SKM-1 treated with dmso at 0.1 percent for 144 hours (cell line): ENCODE data around the gene GPR17.

ENCODE experiments used
- DNase-seq: peaks from one replicate; lab custom pipeline; 2025; ENCODE audit not compliant: unreplicated experiment; lab: John Stamatoyannopoulos, UW

The GPR17 gene, protein sequence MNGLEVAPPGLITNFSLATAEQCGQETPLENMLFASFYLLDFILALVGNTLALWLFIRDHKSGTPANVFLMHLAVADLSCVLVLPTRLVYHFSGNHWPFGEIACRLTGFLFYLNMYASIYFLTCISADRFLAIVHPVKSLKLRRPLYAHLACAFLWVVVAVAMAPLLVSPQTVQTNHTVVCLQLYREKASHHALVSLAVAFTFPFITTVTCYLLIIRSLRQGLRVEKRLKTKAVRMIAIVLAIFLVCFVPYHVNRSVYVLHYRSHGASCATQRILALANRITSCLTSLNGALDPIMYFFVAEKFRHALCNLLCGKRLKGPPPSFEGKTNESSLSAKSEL

DNA sequence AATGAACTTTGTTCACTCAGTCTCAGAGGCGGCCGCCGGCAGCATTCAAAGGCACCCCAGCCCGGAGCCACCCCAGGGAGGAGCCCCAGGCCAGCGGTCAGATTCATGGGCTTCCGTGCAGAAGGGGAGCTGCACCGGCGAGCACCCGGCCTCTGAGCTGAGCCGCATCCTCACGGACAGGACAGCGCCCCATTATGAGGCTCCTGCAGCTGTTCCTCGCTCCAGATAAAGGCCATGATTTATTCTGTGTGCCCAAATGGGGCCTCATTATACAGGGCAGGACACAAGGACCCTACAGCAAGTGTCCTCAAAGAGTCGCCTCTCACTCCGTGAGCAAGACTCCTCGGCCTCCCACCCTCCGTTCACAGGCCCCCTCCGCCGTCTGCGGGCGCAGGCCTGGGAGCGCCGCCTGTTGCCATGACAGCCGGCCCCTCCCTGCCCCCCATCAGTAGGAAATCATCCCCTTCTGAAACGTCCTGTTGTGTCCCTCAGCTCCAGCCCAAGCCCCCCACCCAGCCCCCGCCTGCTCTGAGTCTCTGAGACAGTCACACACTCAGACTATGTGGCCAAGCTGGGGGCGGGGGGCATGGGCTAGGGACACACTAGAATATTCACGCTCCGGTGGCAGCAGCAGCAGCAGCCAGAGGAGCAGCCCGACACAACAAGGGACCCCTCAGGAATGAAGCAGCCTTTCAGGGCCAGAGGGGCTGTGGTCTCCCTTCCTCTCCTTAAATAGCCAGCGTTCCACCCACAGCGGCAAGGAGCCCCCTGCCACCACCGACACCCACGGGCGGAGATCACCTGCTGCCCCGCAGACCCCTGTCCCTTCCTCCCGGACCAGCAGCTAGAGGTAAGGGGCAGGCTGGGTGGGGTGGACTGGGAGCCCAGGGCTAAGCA, at the start of gene GPR17:
Gene GPR17 (plus strand): TSS at position 759 of the 897 bp plus-strand sequence. CDS start 4,583 bp downstream, outside the sequence.
- no peak for DNase-seq

DNA sequence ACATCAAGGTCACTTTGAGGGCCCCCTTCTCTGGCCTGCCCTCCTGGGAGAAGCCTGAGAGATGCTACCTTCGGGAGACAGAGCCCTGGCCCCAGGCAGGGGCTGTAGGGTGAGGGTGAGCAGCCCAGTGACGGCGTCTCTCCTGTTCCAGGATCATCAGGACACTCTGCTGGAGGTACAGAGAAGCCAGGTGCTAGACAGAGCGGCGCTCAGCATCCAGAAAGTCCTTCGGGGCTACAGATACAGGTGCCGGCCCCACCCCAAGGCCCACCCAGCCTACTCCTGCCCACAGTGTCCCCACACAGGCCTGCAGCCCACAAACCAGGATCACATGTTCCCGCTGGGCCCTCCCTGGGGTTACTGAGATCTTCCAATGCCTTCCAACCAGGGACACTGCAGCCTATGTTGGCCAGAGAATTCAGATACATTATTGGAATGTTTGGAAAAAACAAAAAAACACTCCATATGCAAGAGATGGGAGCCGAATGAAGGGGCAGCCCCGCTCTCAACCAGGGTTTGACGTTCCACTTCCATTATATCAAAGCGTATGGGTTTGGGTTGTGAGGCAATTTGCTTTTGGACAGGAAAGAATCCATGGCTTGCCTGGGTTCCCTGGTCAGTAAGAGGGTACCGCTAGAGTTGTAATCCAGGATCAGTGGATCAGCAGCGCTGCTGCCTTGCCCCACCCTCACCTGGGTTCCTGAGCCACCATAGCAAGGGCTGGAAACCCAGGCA, 49.5 kb upstream of the GPR17 start:
- DNase-seq, result no peak

DNA sequence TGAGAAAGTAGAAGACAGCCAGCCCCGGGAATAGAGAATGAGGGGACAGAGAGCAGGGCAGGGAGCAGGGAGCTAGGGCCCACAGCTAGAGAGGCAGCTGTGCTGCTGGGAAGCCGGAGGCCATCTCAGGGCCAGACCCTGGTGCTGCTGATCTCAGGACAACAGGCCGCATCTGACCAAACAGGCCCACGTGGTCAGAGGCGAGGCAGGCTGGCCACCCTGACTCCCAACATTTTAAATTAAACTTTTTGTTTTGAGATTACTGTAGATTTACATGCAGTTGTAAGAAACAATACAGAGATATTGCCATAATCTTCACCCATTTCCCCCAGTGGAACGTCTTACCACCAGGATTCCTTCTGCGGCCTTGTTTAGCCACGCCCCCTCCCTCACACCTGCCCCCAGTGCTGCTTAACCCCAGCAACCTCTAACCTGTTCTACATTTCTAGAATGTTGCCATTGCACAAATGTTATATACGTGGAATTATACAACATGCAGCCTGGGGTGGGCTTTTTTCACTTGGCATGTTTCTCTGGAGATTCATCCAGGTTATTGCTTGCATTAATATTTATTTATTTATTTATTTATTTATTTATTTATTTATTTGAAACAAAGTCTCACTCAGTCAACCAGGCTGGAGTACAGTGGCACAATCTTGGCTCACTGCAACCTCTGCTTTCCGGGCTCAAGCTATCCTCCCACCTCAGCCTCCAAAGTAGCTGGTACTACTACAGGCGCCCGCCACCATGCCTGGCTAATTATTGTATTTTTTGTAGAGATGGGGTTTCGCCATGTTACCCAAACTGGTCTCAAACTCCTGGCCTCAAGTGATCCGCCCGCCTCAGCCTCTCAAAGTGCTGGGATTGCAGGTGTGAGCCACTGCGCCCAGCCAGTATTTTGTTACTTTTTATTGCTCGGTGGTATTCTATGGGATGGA, 48.6 kb upstream of the GPR17 start:
- no peak for DNase-seq

DNA sequence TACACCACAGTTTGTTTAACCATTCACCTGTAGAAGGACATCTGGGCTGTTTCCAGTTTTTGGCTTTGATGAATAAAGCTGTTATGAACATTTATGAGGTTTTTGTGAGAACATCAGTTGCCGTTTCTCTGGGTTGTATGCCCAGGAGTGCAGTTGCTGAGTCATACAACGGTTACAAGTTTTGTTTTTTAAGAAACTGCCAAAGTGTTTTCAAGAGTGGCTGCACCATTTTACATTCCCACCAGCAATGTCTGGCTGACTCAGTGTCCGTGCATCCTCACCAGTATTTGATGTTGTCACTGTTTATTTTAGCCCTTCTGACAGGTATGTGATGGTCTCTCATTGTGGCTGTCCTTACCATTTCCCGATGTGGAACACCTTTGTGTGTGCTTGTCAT, 48.0 kb upstream of the GPR17 start:
- DNase-seq, result no peak

DNA sequence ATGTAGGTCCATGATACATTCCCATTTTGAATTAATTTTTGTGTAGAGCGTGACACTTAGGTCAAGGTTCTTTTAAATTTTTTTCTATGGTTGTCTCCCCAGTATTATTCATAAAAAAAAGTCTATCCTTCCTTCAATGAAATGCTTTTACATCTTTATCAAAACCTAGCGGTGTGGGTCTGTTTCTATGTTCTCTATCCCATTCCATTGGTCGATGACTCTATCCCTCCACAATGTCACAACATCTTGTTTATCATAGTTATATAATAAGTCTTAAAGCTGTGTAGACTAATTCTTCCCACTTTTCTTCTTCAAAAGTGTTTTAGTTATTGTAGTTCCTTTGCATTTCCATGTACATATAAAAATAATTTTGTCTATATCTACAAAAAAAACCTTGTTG, 47.2 kb upstream of the GPR17 start:
- no peak for DNase-seq

DNA sequence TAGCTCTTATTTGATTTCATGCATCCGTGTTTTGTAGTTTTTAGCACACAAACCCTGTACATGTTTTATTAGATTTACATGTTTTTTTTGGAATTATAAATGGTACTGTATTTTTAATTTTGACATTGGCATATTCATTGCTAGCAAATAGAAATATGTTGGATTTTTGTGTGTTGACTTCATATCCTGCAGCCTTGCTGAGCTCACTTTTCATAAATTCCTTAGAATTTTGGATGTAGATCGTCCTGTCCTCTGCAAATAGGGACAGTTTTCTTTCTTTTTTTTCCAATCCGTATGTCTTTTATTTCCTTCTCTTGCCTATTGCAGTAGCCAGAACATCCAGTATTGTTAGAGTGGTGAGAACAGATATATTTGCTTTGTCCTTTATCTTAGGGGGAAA, 46.7 kb upstream of the GPR17 start:
- no peak for DNase-seq

DNA sequence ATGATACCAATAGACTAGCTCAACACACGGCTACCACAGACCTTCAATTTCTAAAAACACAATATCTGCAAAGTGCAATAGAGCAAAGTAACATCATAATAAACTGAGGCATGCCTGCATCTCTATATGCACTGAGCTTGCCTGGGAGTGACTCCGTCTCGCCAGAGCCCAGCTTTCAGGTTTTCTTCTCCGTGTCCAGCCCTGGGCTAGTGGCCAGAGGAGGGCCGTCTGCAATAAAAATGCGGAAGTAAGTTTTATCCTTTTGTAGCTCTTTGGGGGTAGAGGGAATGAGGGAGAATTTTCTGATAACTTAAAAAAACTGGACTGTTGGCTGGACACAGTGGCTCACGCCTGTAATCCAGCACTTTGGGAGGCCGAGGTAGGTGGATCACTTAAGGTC, 41.0 kb upstream of the GPR17 start:
- DNase-seq, result no peak

DNA sequence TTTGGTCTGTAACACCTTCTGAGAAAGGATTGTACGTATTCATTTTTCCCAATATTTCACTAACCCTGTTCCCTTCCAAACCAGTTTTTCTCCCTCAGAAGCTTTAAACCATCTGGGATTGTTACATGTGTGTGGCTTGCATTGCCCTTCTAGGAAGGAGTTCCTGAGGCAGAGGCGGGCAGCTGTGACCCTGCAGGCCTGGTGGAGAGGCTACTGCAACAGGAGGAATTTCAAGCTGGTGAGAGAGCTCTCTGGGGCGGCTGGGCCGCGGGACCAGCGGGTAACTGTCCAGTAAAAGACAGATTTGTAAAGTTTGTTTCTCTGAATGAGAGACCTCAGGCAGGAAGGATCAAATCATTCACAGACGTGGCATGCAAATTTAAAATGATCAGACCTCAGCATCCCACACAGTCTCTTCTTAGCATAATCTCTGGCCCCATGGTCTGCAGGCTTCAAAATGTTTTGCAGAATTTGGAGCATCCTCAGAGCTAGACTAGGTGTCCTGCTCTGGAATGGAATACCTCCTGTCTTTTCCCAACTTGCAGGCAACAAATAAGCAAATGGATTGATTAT, 40.2 kb upstream of the GPR17 start:
- no peak for DNase-seq

DNA sequence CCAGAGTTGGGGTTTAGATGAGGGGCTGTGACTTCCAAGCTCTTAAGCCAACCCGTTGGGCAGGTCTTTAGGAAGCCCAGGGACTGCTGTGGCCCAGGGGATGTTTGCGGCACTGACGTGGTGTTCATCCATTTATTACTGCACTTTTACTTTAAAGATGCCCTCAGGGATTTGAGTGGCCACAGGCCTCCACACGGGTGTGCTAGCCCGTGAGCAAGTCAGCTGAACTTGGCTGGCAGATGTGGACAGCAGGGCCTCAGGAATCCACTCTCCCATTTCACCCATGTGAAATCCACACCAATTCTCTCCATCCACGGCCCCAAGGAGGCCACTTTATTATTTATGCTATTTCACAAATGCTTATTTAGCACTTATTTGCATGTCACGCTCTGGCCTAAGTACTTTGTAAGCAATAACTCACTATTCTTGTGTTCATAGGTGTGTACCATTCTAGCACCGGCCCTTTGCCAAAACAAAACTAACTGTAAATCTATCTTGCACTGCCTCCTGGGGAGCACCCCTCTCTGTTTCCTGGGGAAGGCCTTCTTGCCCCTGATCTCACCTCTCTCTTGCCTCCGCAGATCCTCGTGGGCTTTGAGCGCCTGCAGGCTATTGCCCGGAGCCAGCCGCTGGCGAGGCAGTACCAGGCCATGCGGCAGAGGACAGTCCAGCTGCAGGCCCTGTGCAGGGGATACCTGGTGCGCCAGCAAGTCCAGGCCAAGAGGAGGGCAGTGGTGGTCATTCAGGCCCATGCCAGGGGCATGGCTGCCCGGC, 39.1 kb upstream of the GPR17 start:
- no peak for DNase-seq

DNA sequence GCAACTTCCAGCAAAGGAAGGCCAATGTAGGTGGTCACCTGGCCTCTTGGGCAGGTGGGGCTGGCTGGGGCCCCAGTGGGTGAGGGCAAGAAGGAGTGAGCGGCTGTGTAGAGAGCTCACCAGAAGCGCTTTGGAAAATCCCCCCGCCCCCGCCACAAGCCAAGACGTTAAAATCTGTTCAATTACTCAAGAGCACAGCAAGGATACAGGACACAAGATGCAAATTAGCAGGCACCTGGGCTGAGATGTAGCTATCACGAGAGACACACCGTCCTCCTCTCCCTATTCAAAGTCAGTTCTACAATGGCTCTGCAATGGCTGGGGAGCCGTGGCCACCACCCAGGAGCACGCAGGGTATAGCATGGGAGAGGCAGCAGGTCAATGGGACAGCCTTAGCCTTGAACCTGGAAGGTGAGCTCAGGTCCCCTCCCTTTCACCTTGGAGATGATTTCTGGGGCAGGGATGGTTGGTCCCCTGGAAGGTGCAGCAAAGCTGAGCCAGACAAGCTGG, 38.5 kb upstream of the GPR17 start:
- DNase-seq, result no peak

DNA sequence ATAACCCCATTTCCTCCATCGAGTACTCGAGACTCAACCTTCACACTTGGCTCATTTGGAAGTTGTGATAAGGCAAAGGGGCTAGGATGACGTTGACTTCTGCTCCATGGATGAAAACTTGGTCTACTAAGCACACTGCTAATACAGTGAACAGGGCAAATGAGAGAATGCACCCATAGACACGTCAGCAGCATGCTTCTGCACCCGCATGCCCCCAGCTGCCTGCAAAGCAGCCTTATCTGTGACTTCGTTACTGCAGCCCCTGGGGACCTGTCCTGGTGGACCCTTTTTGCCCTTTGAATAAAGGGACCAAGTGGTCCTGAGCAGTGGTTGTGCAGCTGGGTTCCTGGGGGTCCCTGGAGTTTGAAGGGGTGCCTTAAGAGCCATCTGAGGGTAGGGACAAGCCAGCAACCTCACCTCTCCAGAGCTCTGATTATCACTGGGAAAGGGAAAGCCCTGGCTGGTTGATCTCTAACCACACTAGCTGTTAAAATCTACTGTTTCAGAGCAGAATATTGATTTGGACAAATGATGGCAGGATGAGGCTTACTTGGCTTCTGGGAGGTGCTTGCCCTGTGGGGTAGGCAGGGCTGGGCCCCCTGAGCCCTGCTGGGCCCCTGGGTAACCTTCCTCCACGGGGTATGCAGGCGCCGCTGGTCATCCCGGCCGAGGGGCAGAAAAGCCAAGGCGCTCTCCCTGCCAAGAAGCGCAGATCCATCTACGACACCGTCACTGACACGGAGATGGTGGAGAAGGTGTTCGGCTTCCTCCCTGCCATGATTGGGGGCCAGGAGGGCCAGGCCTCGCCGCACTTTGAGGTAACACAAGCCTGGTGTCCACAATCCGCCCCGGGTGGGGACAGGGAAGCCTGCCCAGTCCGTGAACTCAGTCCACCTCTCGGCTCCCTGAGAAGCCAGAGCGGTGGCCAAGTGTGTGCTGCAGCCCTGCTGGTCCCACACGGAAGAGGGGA, 37.6 kb upstream of the GPR17 start:
- no peak for DNase-seq

DNA sequence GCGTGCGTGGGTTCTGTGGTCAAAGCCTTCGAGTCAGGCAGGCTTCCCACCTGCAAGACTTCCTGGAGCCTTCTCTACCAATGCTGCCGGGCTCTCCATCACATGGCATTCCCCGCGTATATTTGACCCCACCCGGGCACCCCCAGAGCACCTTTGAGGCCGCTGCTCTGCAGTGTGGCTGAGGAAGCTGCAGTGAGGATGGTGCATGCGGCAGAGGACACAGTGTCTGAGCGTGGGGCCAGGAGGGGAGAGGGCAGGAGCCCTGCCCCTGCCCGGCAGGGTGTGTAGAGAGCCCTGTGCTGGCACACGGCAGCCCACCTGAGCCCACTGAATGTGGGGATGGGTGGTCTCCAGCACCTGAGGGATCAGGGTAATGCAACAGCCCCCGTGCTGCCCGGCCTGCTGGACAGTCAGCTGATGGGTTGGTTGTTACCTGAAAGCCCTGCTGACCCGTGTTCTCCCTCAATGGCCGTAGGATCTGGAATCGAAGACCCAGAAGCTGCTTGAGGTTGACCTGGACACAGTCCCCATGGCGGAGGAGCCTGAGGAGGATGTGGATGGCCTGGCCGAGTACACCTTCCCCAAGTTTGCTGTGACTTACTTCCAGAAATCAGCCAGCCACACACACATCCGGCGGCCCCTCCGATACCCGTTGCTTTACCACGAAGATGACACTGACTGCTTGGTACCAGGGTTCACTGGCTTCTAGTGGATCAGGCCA, 36.8 kb upstream of the GPR17 start:
- DNase-seq, result no peak

DNA sequence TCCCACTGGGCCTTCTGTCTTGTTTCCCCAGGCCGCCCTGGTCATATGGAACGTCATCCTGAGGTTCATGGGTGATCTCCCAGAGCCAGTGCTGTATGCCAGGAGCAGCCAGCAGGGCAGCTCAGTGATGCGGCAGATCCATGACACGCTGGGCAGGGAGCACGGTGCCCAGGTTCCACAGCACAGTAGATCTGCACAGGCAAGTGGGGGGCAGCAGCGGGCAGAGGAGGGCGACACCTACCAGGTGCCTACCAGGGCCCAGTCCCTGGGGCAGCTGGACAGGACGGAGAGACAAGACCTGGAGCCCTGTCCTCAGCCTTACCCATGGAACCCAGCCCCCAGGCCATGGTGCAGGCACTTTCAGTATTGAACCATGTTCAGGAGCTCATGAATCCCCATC, 36.1 kb upstream of the GPR17 start:
- DNase-seq, result no peak

DNA sequence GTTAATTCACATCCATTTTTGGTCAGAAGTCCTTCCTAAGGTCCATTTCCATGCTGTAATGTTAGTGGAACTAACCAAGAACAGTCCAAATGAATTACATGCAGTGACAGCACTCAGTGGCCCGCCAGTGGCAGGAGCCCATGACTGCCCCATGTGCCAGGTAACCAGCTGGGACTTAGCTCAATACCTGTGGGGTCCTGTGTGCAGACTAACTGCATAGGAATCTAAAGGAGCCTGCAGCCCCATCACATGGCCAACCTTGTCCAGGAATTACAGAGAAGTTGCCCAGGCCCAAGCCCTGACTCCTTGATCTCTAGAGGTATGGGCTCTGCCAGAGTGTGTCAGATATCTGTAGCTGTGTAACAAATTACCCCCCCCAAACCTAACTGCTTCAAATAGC, 35.4 kb upstream of the GPR17 start:
- no peak for DNase-seq

DNA sequence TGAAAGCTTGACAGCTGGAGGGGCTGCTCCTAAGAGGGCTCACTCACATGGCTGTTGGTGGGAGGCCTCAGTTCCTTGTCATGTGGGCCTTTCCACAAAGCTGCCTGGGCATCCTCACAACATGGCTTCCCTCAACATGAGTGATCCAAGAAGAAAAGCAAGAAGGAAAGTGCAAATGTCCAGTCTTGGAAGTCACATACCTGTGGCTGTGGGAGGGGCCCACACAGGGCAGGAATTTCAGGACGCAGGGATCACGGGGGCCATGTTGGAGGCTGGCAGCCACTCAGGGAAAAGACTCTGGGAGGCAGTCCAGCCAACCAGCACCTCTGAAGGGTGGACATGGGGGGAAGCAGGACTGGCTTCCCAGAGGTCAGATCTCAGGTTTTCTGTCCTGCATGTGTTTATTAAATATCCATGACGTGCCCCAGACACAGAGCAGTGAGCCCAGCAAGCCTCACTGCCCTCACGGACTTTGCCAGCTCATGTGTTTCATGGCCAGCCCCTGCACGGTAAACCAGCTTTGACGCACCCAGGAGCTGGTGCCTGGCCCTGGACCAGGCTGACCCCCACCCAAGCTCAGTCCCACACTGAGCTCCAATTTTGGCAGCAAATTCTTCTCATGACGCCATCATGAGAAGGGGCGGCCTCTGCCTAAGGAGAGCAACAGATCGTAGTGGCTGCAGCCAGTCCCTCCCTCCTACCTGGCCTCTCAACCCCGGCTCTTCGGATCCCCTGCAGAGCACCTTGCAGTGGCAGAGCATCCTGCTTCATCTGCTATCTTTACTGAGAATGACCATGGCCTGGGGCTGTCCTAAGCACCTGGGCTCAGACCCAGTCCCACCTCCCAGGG, 34.7 kb upstream of the GPR17 start:
- no peak for DNase-seq

DNA sequence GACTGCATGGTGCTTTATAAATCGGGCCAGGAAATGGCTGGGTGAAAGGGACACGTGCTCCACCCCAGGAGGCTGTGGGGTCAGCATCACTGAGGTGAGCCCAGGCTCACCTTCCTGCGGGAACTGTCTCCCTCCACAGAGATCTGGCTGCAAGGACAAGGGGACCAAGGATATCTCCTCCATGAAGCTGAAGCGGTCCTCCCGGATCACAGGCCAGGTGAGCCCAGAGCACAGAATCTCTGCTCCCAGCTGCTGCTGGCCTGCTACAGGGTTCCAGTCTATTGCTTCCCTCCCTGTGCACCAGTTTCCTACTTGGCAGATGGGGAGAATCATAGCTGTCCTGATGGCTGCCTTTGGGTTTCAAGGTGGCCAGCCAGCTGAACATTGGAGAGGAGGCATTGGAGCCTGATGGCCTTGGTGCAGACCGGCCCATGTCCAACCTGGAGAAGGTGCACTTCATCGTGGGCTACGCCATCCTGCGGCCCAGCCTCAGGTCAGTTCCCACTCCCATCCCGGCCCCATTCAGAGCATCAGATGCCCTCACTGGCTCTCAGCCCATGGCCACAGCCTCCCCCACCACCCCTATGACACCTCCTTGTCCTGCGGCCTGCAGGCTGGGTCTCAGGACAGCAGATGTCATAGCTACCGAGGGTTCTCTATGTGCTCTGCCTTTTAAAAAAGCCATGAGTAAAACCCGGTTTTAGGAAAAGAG, 33.7 kb upstream of the GPR17 start:
- no peak for DNase-seq
